Ecto neural progenitor cell (in vitro differentiated cells): ENCODE data around the gene NCF2.

Experiments
- DNase-seq: peaks from one replicate; pipeline ENCODE4 v3.0.0-alpha.2; 2018; ENCODE audit warnings: low spot score

Gene NCF2

DNA sequence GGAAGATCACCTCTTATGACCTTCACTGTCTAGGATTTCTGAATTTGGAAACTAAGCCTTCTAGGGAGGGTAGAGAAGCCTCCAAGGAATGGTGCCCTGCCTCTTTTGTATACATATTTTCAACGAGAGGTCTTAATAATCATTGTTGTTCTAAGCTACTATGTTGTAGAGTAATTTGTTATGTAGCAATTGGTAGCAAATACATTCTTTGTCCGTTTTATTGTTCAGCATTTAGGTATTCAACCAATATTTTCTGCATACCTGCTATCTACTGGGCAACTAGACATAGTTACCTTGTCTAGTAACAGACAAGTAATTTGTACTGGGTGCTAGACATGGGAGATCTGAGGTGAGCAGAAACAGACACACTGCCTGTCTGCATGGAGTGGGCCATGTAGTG lies 20.8 kb upstream of the NCF2 start:
- DNase-seq = no peak

DNA sequence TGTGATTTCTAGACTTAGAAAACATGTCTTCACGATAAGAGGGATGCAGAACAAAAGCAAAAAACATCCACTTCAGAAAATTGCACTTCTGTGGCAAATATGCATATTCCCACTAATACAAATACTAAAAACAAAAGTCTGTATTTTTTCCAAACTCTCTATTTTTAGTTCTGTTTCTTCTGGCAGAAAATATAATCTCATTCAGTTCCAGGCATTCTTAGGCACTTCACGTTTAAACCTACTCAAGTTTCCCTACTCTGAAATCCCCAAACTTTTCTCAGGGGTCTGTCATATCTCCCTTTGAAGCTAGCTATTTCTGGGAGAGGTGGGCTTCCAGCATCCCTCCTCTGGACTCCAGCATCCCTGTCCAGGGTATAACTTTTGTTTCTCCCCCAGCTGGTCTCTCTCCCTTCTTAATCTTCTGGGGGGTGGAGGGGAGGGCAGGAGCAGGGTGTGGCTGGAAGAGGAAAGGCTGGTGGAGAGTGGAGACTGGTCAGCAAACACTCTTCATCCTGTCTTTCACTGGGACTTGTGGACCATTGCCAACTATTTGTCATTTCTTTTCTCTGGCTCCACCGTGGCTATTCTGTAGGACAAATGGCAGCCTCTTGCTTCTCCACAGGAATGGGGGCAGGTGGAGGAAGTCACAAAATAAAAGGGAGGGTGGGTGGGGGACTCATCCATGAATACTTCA lies 19.6 kb upstream of the NCF2 start:
- no peak for DNase-seq

DNA sequence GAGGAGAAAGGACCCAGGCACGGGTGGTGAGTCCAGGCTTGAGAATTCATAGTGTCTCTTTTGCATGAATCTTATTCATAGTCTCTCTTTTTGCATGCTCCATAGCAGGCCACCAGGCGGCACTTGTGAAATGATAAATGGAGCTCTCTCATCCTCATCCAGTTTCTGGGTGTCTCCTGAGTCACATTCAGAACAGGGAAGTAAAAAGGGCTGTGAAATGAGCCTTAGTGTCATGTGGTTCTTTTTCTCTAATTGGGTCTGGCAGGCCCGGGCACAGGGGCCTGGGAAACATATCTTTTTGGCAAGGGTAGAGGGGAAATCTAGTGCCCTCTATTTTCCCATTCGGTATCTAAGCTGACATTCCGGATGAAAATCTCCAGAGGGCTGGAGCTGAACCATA lies 19.1 kb upstream of the NCF2 start:
- DNase-seq = no peak

DNA sequence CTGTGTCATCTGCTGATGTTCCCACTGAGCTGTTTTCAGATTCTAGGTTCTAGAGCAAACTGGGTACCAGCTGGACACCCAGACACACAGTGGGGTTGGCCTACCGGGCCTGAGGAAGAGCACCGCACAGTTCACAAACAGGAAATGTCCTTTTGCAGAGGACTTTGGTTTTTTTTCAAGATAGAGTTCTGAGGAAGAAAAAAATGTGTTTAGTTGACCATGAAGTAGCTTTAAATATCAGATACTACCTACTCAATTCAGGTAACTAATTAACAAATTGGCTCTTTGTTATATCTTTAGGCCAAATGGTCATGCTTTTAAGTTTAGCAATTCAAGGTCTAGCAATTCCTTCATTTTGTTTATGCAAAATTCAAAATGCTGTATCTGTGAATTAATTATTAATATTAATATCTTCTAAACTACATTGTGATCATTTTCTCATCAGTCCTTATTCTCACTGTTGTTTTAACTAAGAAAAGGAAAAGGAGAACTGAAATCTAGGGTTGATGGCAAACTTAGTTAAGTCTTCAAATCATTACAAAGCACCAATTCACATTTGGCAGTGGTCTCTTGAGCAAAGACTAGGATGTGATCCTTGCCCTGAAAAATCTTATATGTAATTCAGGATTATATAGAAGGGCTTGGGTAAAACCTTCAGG lies 17.2 kb upstream of the NCF2 start:
- no peak for DNase-seq

DNA sequence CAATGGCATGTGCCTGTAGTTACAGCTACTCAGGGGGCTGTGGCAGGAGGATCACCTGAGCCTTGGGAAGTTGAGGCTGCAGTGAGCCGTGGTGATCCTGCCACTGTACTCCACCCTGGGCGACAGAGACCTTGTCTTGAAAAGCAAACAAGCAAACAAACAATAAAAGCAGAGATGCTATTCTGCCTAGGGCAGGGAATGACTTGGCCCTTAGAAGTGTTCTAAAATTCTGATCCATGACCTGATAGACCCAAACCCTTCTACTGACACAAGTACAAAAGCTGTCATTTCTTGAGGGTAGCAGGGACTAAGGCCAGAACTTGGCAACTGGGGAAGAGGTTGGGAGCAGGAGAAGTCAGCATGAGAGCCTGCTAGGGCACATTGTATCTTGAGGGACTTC lies 15.6 kb upstream of the NCF2 start:
- no peak for DNase-seq

DNA sequence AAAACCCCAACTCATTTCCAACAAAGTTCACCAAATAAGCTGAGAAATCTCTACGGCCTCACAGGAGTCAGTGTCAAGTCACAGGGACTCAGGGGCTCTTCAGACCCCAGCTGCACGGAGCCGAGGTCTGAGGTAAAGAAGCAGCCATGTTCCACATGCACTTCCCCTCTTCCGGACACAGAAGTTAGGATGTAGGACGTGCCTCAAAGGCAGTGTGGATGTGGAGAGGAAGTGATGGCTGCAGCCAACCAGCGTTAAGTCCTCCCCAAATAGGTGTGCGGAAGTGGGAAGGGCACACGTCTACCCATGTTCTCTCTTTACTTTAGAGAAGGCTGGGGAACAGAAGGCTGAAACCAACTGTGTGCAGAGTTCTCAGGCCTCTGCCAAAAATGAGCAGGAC lies 14.6 kb upstream of the NCF2 start:
- DNase-seq = no peak

DNA sequence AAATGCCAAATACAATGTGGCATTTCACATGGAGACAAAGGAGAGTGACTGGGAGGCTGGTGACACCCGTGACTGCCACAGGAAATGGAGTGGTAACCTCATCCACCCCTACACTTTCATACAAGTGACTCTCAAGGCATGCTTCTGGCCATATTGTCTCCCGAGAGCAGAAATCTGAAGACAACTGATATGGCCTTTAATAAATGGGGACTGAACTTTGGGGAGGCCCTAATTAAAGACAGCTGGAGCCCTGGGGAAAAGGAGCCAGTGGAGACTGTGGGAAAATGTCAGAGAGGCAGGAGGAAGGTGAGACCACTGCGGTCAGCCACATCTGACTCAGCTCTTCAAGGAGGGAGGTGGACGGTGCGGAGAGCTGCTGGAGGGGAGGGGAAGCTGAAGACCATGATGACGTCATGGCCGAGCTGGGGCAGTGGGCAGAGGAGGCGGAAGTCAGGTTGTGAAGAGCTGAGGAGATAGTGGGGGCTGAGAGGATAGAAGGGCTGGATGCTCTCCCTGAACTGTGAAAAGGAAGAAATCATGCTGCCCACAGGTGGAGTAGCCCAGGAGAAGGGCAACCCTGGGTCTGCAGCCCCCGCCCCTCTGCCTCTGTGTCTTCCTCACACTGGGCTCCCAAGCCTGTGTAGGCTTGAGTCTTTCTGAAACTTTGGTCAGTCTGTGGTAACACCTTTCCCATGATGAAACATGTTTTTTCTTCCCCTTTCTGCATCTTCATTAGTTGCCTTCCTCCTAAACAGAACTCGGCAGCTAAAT lies 14.0 kb upstream of the NCF2 start:
- DNase-seq = no peak

DNA sequence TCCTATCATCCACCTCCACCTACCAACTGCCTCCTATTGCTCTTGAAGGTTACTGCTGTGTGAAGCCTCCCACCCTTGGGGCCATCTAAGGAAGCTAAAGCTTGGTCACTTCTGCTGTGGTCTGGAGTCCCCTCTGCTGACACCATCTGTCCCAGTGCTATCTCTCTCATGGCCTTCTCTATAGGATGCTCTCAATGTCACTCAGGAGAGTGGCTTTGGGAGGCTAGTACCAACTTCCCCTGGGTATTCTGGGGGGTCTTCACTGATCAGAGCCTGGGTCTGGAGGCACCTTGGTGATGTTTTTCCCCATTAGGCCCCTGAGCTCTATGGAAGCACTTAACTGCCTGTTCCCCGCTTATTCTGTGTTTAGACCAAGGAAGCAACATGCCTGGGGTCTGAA lies 12.3 kb upstream of the NCF2 start:
- no peak for DNase-seq

DNA sequence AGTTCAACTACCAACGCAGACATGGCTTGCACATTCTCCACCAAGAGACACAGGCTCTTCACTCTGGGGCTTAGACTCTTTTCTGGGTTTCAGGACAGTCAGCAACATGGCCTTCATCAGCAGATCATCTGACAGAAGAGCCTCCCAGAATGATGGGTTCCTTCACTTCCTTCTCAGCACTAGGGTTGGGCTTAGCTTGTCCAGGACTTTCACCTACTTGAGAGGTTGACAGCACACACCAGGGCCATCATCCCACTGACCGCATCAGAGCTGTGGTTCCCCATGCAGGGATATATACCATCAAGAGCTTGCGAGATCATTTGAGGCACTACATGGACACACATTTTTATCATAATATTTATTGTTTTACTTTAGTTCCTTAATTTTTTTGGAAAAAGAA lies 10.4 kb upstream of the NCF2 start:
- DNase-seq = no peak

DNA sequence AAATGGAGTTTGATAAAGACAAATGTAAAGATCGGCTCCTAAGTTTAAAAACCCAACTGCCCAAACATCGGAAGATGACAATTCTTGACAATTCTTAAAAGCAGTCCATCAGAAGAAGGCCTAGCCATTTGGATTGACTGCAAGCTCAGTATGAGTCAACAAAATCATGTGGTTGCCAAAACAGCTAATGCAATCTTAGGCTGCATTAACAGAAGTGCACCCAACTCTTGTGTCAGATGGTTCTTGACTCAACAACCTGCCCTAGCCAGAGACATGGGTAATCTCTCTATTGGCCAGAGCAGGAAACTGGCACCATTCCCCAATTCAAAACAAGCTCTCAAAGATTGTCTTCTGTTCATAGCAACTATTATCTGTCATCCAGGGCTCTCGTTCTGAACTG lies 9.9 kb upstream of the NCF2 start:
- DNase-seq = no peak

DNA sequence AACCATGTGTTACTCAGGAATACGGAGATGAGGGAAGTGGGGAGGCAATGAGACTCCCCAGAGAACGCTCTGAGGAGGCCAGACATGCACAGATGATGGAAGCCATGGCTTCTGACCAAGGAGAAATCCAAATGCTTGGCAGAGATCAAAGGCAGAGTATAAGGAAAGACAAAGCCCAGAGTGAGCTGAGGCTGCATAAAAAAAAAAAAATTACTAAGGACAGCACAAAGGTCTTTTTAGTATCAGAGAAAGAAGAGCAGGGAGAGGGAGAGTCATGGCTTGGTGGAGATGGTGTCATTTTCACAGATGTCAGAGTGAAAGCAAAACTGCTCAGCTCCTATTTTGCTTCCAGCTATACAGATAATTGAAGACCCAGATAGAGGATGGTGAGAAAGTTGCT lies 8.1 kb upstream of the NCF2 start:
- DNase-seq = no peak

DNA sequence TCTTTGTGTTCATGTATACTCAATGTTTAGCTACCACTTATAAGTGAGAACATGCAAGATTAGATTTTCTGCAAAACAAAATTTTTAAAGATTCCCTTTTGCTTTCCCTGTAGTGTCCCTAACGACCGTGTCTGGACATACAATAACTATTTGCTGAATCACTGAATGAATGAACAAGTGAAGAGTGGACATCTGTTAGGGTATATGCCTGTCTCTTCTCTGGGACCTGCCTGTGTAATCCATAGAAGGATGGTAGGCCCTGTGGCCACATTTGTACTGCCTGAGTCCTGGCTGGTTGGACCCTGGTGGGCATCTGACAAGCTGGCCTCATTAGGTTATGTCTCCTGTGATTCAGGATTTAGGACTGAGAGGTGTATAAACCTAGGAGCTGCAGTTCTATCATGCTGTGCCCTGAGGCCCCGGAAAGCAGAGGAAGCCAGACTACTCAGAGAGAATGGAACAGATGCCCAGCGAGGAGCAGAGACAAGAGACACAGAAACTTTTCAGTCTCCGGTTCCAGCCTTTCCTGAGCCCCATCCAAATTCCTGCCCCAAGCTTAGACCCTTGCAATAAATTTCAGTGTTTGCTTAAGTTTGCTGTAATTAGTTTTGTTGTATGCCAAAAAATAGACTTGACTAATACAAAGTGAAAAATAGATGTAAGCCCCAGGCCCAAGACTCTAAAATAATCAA lies 7.5 kb upstream of the NCF2 start:
- DNase-seq = no peak

DNA sequence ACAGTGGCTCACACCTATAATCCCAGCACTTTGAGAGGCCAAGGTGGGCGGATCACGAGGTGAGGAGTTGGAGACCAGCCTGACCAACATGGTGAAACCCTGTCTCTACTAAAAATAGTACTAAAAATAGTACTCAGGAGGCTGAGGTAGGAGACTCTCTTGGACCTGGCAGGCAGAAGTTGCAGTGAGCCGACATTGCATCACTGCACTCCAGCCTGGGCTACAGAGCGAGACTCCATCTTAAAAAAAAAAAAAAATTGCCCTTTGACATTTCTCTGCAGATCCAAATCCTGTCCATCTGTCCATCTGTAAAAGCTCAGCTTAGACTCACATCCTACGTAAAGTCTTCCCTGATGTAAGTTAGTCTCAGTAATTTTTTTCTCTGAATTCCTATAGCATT lies 6.2 kb upstream of the NCF2 start:
- DNase-seq = no peak

DNA sequence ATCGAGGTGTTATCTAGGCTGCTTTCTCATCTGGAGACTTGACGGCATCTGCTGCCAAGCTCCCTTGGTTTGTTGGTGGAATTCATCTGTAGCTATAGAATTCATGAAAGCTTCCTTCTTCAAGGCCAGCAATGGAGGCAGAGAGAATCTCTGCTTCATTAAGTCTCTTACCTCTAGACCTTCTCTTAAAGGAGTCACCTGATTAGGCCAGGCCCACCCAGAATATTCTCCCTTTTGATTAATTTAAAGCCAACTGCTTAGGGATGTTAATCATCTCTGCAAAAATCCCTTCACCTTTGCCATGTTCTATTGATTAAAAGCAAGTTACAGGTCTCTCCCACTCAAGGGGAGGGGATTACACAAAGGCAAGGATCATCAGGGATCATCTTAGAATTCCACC lies 5.3 kb upstream of the NCF2 start:
- DNase-seq = no peak

DNA sequence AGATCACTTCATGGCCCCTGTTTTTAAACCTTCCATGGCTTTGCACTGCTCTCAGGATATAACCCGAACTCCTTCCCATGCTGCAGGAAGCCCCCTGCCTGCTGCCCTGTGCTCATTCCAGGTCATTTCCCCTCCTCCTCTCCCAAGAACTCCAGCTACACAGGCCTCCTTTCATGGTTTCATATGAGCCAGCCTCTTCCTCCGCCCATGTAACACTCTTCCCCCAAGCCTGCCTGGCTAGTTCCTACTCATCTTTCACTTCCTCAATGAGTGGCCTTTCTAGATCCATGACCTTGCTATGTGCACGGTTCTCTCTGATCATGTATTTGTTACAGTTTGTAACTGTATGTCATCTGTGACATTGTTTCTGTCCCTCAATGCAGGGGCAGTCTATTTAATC lies 3.1 kb upstream of the NCF2 start:
- no peak for DNase-seq

DNA sequence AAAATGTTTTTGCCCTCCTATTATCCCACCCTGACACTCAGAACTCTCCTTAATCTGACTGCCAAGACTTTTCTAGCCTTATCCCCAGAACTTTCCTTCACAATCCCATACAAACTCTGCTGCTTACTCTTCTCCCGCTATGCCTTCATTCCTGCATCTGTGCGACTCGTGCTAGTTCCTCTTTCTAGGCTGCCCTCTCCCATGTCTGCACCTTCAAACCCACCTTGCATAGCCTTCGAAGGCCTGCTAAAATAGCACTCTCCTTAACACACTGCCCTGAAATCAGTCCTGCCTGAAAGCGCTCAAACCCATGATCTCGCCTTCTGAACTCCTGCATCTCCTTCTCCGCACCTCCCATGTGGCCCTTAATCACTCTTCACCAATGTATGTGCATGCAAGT lies 2.5 kb upstream of the NCF2 start:
- DNase-seq = no peak

DNA sequence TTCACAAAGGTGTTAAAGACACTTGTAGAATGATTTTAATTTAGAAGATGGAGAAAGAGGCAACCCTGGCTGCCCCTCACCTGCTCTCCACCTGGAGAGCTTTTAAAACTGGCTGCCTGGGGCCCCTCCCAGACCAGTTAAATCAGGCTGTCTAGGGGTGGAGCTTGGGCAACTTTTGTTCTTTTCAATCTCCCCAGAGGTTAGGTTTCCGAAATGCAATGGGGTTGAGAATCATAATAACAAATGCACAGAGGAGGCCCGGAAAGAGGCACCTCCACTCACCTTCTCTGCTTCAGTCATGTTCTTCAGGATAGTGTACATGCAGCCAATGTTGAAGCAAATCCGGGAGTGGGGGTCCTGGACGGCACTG lies 400 bp downstream of the NCF2 start:
- DNase-seq = no peak

DNA sequence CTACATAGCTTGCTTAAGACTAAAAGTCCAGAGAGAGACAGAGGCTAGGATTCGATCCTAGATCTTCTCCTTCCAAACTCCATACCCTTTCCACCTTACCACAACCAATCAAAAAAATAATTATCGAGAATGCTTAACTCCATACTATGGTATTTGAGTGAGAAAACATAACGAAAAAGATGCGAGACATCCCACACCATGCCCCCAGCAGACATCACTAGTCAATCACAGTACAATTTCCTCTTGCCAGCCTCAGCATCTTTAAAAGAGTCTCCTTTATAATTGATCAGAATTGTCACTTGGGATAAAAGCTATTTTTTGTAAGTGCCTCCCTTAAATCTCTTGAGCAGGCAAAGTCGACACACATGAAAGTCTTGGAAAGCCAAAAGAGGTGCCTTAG lies 875 bp downstream of the NCF2 start:
- DNase-seq = no peak

DNA sequence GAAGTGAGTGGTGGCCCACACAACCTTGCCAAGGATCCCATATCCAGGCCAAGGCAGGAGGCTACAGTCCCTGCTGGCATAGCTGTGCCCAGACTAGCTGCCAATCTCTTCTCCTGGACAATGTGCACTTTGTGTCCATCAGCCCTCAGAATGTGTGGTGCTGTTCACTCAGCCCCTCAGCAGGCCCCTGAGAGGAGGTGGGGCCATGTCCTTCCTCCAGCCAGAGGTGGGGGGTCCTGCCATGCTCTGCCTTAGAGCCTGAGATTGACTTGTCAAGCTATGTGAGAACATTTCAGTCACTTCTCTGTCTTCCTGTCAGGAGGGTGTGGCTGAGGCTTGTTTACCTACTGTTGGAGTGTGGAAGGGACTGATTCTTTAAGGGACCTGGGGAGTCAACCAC lies 1.4 kb downstream of the NCF2 start:
- DNase-seq = no peak

DNA sequence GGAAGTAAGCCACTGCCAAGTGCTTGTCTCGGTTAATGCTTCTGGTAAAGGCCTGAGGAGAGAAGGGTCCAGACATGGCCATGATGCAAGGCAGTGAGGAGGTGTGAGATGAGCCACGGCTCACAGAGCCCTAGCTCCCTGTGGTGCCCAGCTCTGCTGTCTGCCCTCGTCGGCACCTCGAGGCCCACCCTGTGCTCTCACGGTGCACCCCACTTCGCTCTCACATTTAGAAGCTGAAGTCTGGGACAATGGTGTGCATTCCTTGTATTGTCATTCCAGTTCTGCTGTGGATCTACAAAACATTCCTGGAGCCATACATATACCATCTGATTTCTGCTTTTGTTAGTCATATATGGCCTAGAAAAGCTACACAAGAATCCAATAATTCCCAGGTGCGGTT lies 3.3 kb downstream of the NCF2 start:
- no peak for DNase-seq

DNA sequence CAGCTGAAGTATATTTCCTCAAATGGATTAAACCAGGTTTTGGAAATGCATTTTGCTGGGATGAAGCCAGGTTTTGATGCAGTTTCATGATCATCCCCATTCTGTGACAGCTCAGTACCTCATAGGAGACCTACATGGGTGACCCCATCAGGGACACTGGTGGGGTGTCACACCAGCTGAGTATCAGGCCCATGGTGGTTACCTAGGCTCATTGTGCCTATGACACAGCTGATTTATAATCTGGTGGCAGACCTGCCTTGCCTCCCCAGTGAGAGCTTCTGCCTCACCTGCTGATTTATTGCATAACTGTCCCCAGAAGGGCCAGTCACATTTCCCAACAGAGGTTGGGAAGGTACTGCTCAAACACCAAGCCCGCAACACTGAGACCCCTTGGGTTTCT lies 3.8 kb downstream of the NCF2 start:
- DNase-seq = no peak

DNA sequence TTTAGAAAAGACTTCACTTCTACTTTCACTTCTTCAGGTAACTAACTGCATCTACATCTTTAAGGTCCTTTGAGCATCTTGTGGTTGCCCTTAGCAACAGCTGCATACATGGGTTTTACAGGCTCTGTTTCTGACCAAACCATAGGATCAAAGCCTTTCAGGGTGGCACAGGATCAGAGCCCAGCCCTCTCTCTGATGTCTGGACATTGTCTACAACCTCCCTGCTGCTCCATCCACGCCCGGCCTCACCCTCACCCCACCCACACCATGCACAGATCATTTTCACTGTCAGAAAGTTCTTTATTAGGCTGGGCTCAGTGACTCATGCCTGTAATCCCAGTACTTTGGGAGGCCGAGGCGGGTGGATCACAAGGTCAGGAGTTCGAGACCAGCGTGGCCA lies 5.2 kb downstream of the NCF2 start:
- no peak for DNase-seq

DNA sequence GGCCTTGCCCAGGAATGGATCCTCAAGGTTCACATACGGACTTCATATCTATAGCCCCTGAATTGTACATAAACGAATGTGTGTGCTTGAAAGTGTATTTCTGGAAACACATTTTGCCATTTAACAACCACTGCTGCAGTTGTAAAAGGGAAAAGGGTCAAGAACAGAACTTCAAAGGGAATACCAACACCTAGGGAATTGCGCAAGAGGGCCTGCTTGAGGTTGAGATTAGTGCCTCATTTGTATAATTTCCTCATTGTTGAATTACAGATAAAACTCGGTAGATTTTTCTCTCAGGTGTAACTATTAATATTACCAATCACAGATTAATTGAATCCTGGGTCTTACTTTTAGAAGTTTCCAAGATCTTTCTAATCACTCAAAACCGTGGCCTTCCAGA lies 6.1 kb downstream of the NCF2 start:
- DNase-seq = no peak
